HEK293T (cell line): ENCODE results near the gene FUBP3.

ENCODE experiments used
- BHLHE40 ChIP-seq: fragments of 450-650 bp; IDR thresholded peaks from 2 replicates; pipeline ENCODE4 v1.6.1; 2016; ENCODE audit warnings: mild to moderate bottlenecking, moderate library complexity, borderline replicate concordance
- L3MBTL2 ChIP-seq: fragments of 450-650 bp; conservative IDR thresholded peaks from 2 replicates; pipeline ENCODE4 v1.6.1; 2016; ENCODE audit warnings: mild to moderate bottlenecking
- NFRKB ChIP-seq: fragments of 450-650 bp; IDR thresholded peaks from 2 replicates; pipeline ENCODE4 v1.6.1; 2016; ENCODE audit warnings: mild to moderate bottlenecking, moderate library complexity
- SP1 ChIP-seq: fragments of 450-650 bp; IDR thresholded peaks from 2 replicates; pipeline ENCODE4 v1.6.1; 2017
- SUZ12 ChIP-seq: fragments of 450-650 bp; IDR thresholded peaks from 2 replicates; pipeline ENCODE4 v1.6.1; 2016; ENCODE audit warnings: mild to moderate bottlenecking
- ZNF384 ChIP-seq: fragments of 450-650 bp; IDR thresholded peaks from 2 replicates; pipeline ENCODE4 v1.6.1; 2016

DNA sequence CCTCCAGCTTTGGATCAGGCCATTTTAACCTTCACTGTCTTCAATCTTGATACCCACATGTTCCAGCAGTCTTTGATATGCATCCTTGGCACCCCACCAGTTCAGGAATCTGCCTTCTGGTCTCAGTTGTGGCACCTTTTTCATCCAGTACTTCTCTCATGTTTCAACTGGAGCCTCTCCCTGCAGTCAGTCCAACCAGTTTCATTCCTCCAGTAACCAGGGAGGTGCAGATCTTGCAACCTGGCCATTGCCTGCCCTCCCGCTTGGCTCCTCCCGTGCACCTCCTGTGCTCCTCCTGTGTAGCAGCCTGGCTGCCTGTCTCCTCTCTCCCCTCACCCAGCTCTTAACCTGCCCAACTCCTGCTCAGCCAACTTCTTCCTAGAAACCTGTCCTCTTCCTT is 20.2 kb downstream of the FUBP3 start:
- TF ChIP-seq ZNF384 = no peak
- TF ChIP-seq SP1 = no peak
- no peak for TF ChIP-seq BHLHE40
- no peak for TF ChIP-seq NFRKB
- no peak for TF ChIP-seq SUZ12
- TF ChIP-seq L3MBTL2 = no peak
